ENCODE measurements around the gene ANKRD27.

ANKRD27 gene

GRCh38 chr19:32651729-32652140, 23.2 kb downstream of the ANKRD27 start:
- H3K4me3 ChIP-seq (ENCODE audit: low read depth, low read length), result no peak overlapping the region
- no peak for DNase-seq (ENCODE audit: low read depth)
- TF ChIP-seq, protein P1, sequence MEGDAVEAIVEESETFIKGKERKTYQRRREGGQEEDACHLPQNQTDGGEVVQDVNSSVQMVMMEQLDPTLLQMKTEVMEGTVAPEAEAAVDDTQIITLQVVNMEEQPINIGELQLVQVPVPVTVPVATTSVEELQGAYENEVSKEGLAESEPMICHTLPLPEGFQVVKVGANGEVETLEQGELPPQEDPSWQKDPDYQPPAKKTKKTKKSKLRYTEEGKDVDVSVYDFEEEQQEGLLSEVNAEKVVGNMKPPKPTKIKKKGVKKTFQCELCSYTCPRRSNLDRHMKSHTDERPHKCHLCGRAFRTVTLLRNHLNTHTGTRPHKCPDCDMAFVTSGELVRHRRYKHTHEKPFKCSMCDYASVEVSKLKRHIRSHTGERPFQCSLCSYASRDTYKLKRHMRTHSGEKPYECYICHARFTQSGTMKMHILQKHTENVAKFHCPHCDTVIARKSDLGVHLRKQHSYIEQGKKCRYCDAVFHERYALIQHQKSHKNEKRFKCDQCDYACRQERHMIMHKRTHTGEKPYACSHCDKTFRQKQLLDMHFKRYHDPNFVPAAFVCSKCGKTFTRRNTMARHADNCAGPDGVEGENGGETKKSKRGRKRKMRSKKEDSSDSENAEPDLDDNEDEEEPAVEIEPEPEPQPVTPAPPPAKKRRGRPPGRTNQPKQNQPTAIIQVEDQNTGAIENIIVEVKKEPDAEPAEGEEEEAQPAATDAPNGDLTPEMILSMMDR (IDR thresholded peaks at IDR 0.05; ENCODE audit: control insufficient read depth, extremely low read depth, insufficient read depth), result no peak

- H3K4me3 ChIP-seq (ENCODE audit: low read depth, low read length), result no peak overlapping the region
- TF ChIP-seq, protein P1 (IDR thresholded peaks at IDR 0.05; ENCODE audit: control insufficient read depth, extremely low read depth, insufficient read depth), result no peak
- DNase-seq (ENCODE audit: low read depth), result no peak
These were observed 24.3 kb downstream of the ANKRD27 start for GRCh38 chr19:32650671-32651070.

DNA sequence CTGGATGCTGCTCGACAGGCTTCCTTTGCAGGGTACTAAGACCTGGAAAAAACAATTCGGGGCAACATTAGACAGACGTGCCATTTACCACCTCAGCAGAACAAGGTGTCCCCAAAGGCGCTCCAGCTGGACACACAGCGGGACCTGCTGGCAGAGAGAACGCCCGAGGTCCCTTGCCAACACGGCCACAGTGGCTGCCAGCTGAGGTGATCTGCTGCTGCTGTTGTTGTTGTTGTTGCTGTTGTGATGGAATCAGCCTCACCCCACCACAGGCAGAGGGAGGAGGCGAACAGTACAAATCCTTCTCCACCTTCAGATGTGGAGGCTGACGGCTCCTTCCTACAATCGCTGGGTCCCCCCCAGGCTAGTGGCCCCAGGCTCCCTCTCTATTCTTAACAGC, 25.2 kb downstream of the ANKRD27 start:
- H3K4me3 ChIP-seq (ENCODE audit: low read depth, low read length), result no peak overlapping the region
- no peak for DNase-seq (ENCODE audit: low read depth)
- TF ChIP-seq, protein P1 (IDR thresholded peaks at IDR 0.05; ENCODE audit: control insufficient read depth, extremely low read depth, insufficient read depth), result no peak

DNA sequence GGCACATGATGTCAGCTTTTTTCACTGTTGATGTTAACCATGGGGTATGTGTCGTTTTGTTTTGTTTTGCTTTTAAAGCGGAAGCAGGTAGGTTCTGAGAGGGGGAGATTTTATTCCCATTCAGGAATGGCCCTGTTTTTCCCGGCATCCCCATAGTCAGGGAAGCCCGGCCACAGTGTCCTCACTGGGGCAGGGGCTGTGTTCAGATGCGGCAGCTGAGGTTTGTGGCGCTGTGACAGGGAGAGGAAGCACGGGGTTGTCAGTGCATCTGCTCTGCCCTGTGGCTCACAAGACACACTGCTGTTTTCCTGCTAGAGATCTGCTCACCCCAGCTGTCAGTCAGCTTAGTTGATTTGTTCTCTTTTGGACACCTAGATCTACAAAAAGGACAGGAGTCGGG, 27.6 kb downstream of the ANKRD27 start:
- TF ChIP-seq, protein P1 (IDR thresholded peaks at IDR 0.05; ENCODE audit: control insufficient read depth, extremely low read depth, insufficient read depth), result no peak
- no peak overlapping the region for H3K4me3 ChIP-seq (ENCODE audit: low read depth, low read length)
- no peak for DNase-seq (ENCODE audit: low read depth)

DNA sequence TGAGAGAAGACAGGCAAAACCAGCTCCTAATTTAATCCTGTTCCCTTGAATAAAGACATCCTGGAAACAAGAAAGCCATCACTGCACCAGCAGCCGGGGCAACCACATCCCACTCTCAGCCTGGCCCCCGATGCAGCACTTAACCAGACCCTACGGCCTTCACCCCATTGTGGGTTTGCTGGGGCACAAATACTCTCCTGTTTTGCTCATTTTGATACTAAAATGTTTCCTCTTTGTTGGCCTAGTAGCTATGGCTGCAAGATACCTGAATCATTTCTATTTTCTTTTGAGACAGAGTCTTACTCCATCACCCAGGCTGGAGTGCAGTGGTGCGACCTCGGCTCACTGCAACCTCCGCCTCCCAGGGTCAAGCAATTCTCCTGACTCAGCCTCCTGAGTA, 28.4 kb downstream of the ANKRD27 start:
- DNase-seq (ENCODE audit: low read depth), result no peak
- TF ChIP-seq, protein P1 (IDR thresholded peaks at IDR 0.05; ENCODE audit: control insufficient read depth, extremely low read depth, insufficient read depth), result no peak
- no peak overlapping the region for H3K4me3 ChIP-seq (ENCODE audit: low read depth, low read length)

- DNase-seq (ENCODE audit: low read depth), result no peak
- TF ChIP-seq, protein P1 (IDR thresholded peaks at IDR 0.05; ENCODE audit: control insufficient read depth, extremely low read depth, insufficient read depth), result no peak
- no peak overlapping the region for H3K4me3 ChIP-seq (ENCODE audit: low read depth, low read length)
These were observed 32.2 kb downstream of the ANKRD27 start for GRCh38 chr19:32642771-32643170.

GRCh38 chr19:32638625-32639024, 36.4 kb downstream of the ANKRD27 start:
- H3K4me3 ChIP-seq (ENCODE audit: low read depth, low read length), result no peak overlapping the region
- DNase-seq (ENCODE audit: low read depth), result no peak
- TF ChIP-seq, protein P1 (IDR thresholded peaks at IDR 0.05; ENCODE audit: control insufficient read depth, extremely low read depth, insufficient read depth), result no peak

Measured in LNCaP clone FGC (cell line).